ENCODE data around the gene HS3ST3B1.

The HS3ST3B1 gene

DNA sequence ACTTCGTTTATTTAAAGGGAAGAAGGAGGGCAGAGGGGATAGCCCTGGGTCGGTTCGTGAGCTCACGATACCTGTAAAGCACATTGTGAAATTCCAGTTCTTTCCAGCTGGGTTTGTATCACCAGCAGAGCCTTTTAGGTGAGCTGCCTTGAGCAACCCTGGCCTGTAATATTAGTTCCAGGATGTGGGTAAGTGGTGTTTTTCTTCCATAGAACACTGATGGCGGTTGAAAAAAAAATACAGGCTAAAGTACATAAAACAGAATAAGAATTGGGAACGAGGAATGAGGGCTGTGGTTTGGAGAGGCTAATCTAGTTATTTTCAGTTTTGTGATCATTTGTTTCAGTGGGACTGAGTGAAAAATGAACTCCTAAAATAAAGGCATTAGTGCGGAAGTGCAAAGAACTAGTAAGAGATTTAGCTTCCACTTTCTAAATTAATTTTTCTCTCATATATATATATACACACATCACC is 20.6 kb downstream of the HS3ST3B1 start:
- DNase-seq, result no peak

DNA sequence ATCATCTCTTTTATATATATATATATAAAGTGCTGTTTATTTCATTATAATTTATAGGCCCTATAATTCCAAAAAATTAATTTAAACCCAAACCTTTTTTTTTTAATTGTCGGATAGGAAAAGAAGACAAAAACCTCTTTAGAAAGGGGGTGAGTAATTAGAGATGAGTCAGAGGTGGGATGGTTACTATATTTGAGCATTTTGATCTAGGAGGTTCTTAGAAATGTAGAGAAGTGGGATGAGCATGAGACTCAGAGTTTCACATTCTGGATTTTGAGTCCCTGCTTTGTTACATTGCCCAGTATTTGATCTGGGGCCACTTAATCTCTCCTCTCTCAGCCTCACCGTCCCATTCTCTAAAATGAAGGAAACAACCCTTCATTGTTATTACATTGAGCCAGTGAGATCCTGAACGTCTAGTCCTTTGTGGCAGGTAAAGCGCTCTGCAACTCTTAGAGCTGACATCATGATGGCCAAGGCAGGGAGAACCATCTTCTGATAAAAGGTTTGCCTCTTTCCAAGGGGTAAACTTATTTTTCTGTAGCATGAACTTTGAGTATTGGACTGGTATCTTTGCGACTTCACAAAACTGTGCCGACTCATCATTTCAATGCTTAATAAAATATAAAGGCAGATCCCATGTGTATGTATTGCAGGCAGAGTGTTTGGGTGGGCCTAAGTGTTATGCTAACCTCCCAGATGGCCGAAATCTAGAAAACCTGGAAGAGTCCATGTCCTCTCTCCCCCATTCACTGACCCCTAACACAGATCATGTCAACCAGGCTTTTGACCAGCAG is 21.3 kb downstream of the HS3ST3B1 start:
- DNase-seq, result no peak

DNA sequence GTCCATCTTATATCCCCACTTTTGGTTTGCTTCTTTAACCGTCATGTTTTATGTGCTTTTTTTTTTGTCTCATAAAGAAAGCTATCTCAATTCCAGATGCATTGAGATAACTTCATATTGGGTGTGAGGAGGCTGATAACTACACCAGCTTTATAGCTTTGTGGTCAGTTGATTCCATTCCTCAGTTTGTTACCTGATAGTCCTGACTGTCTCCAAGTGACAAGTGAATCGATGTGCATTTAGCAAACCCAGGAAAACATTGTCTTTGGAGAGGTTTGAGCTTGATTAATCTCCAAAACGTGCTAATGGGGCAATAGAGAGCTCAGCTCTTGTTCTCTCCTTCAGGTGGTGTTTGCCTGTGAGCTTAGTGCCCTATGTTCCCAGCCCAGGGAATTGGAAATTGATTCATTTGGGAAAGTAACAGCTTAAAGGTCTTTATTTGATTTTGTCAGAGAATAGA is 22.7 kb downstream of the HS3ST3B1 start:
- DNase-seq, result no peak

DNA sequence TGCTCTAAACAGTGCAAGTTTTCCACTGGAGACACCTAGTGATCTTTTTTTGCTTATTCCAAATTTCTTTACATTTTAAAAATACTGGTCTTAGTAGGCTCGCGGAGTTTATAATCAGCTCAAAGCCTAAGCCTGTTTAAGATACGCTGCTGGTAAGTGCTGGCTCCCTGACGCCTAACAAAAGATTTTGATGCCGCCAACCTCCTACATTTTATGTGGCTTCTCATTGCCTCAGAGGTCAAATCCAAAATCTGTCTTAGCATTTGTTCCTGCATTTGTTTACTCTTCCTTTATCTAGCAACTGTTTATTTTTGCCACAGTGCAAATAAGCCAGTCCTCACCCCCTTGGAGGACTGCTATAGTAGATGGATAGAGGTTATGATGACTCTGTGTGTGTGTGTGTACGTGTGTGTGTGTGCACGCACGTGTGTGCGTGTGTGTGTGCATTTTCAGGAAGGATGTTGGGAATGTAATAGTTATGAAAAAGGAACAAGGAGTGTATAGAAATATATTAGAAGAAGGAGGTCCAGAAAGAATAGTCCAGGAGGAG is 24.8 kb downstream of the HS3ST3B1 start:
- no peak for DNase-seq

DNA sequence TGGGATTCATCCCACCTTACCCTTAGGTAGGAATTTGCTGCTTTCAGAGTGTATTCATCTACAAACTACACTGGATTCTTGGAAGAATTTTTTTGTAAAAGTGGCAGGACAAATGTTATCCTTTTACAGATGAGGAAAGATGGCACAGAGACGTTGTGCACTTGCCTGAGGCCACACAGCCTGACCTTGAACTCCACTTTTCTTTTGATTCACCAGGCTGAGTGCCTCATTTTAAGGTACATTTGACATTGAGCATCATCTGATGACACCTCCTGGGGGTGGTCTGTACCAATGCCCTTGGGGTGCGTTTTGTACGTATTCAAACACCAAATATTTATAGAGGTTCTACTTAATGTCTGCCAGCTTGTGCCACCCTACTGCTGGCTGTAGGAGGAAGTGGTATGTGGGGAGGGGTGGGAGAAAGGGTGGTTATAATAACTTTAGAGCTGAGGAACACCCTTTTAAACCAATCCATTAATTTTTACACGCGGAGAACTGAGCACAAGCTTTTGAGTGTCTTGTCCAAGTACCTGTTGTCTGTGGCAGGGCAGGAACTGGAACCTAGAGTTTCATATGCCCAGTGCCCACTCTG is 29.1 kb downstream of the HS3ST3B1 start:
- no peak for DNase-seq

DNA sequence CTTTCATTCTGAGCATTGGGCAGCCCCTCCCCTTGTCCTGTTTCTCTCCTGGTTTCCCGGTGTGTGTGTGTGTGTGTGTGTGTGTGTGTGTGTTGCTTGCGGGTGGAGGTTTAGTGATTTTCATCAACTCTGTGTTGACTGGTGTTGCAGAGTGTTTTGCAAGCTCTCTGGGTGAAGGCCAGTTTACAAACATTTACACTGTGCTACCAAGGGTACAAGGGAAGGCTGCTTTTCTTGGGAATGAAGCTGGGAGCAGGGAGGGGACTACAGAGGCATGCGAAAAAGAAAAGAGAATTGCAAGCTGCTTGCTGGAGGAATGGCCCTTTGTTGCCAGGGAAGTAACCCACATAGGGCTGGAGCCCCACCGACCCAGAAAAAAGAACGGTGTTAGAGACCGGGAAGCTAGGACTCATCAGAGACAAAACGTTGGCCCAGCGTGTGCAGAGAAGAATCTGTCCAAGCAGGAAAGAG is 29.6 kb downstream of the HS3ST3B1 start:
- DNase-seq, result no peak

DNA sequence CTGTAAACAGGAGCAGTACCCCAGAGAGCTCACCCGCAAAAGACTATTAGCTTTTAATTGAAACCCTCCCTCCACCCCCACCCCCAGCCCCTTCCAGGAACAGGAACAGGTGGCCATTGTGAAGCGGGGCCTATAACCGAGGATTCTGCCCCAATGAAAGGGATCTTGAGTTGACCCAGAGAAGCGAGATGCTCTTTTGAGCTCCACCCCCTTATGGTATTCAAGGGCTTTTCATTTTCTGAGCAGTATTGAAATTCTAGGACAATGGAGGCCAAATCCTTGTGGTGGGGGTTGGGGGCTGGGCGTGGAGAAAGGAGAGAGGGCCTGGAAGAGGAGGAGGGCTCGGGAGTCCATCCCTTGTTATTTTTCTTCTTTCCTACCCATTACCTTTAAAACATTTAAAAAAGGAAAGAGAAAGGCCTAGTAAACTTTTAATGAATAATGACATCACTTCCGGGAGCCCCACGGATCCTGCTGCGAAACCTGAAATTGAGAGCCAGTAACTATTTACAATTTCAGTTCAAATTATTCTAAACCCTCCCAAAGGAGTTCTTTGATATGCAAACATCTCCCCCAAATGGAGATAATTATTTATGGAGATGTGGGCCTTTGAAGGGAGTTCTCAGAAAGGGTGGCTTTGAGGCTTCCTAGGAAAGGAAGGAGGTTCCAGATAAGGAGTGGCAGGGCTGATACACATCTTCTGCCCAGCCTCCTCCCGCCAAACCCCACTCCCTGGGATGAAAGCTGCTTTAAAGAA is 30.5 kb downstream of the HS3ST3B1 start:
- no peak for DNase-seq

DNA sequence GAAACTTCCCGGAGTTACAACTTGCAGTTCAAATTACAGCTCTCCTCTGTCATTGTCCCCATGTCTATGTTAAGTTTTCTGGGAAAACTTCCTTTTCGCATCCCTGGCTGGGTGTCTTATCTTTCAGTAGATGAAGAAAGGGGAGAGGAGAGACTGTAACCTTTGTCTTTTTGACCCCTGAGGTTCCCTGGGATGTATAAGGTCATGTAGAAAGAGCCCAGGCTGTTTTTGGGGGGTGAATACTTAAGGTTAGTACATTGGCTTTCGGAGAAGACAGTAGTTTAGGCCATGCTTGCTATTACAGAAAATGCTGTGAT is 31.1 kb downstream of the HS3ST3B1 start:
- no peak for DNase-seq

DNA sequence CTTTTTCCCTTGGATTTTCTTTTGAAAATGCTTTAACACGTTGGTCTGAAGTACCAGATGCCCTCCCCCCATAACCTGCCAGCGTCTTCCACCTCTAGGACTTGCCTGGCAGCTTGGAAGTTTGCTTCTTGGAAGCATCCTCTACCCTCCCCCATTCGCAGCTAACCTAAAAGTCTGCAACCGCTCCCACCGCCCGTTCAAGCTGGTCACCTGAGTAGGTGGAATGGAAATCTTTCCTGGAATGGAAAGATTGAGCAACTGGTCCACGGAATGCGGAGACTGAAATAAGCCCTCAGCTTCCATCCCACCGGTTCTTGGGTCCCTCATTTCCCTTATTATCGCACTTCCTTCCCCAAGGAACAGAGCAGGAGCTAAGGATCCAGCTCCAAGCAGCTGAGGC is 31.4 kb downstream of the HS3ST3B1 start:
- no peak for DNase-seq

DNA sequence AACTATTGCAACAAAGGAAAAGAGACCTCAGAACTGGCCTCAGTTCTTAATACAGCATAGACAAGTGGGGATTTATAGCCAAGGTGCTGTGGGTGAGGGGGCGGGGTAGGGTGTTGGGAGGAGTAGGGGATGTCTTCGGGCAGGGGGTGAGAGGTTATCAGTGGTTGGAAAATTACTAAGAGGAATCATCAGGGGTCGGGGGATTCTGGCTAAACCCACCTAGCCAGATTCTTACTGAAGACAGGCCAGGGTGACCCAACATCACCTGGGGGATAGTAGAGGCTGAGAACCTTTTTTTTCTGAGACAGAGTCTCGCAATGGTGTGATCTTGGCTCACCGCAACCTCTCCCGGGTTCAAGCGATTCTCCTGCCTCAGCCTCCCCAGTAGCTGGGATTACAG is 32.6 kb downstream of the HS3ST3B1 start:
- DNase-seq, result no peak

DNA sequence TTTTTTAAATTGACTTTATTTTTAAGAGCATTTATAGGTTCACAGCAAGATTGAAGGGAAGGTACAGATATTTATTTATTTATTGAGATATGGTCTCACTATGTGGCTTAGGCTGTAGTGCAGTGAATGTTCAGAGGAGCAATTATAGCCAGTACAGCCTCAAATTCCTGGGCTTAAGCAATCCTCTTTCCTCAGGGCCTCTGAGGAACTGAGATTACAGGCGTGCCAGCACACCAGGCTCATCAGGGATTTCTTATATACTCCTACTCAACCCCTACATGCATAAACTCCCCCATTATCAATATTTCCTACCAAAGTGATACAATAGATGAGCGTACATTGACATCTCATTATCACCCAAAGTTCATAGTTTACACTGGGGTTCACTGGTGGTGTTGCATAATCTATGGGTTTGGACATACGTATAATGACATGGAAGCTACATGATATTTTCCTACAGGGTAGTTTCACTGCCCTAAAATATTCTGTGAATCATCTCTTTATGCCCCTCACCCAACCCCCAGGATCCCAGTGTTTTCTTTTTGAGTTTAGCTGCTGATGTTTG is 33.5 kb downstream of the HS3ST3B1 start:
- no peak for DNase-seq

DNA sequence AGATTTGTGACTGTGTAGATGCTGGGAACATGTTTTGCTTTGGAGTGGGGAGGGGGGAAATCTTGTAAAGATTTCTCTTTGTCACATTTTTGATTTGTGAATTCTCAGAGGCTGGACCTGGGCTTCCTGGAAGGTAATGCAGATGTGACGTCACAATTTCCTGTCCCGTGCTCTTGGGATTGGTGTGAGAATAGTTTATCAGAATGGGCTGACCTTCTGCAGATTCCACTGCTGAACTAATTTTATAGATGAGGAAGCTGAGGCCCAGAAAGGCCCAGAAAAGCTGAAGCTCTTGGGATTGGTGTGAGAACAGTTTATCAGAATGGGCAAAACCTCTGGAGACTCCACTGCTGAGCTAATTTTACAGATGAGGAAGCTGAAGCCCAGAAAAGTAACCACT is 34.0 kb downstream of the HS3ST3B1 start:
- DNase-seq, result no peak

DNA sequence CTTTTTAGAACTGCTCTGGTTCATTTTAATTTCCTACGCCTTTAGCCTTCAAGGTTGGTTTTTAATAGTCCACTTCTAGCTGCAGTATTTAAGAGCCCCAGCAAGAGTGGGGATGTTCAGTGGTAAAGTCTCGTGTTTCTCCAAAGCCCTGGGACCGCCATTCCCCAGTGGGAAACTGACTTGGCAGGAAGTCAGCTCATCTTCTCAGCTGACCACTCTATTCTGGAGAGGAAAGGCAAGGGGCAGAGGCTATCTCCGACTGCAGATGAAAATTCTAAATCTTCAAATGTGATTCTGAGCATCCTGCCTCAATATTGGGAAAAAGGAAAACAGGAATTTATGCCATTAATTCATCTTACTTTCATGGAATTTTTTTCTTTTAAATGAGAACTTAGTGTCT is 35.5 kb downstream of the HS3ST3B1 start:
- DNase-seq, result no peak

DNA sequence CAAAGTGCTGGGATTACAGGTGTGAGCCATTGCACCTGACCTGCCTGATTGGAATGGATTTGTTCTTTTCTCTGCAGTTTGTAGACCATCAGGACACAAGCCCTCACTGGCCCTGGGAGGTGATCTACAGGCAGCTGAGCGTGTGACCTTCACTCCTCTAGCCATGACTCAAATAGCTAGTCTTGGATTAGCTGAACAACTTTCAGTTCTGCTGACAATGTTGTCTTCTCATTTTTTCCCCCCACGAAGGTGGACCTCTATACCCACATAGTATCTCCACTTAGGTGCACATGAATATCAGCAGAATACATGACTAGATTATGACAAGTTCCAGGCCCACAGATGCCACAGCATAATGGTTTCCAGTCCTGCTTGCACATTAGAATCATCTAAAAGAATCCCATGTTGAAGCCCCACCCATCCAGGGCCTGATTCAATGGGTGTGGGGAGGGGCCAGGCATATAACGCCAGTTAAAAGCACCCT is 36.8 kb downstream of the HS3ST3B1 start:
- DNase-seq, result peak; percentile 81

DNA sequence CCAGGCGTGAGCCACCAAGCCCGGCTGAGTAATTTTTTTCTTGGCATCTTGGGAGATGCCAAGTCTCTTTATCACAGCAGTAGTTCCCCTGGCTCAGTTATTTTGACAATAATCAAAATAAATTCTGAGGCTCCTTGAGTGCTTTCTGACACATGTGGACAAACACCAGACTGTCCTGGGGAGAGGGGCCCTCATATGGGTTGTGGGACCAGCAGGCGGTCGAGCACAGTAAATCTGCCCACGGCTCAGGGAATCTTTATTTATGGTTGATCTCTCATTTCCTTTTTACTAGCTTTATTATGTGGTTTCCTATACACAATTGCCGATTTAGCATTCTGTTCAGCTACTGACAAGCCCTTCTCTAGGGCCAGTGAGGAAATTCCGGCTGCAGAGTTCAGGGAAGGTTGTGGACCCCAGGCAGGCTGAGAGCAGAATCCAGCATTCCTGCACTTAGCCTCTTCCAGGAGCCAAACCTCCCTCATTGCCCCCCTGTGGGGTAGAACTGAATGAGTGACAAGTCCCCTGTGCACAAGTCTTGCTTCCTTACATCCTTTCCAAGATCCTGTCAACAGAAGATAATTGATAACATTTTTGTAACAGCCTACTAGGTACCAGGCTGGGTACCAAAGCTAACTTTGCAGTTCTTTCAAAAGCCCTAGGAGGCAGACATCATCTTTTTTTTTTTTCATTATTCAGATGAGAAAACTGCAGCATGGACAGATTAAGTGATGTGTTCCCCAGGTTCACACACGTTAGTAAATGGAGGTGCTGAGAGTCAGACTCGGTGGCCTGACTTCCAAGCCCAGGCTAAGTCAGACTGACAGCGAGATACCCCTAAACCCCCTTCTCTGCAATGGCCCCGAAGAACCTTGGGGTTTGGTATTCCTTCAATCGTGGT is 40.2 kb downstream of the HS3ST3B1 start:
- DNase-seq, result no peak

DNA sequence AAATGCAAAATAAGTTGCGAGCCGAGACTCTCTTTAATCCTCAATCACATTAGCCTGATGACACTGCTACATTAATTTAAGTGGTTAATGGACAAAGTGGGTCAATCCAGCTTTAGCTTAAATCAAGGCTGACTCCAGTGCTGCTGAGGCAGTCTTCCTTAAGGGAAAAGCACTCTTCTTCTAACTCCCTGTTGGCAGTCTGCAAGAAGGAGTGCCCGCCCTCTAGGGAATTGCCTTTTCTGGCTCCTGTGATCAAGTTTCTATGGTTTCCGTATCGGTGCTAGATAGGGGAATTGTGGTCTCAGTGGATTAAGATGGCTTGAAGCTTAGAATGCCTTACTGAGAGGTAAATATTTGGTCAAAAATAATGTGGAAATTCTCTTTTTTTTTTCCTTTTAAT is 41.0 kb downstream of the HS3ST3B1 start:
- no peak for DNase-seq

DNA sequence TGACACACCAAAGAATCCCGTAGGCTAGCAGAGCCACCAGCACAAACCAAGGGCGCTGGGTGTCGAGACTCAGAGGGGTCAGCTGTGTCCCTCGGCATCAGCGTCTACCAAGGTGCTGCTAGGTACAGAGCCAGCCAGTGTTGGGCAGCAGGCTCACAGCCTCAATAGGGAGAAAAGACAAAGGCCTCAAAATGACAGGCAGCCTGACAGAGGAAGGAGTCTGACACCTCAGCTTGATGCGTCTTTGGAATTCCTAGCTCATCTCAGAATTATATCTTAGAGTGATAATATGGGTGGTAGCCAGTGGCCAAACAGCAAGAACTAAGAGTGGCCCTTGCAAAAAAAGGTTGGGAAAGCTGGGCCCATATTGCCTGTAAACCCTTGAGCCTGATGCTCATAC is 45.9 kb downstream of the HS3ST3B1 start:
- no peak for DNase-seq

DNA sequence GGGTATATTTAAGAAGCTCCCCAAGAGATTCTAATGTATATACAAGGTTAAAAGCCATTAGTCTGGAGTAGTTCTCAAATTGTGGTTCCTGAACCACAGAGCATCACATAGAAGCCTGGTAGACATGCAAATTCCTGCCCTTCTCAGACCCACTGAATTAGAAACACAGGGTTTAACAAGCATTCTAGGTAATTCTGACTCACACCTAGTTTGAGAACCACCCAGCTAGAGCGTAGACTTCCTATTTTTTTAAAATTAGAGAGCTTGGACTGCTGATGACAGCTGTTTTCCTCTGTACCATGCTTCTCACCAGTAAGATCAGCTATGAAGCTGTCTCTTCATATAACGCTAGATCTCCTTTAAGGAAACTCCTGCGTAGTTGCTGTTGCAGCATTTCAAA is 50.6 kb downstream of the HS3ST3B1 start:
- DNase-seq, result no peak

DNA sequence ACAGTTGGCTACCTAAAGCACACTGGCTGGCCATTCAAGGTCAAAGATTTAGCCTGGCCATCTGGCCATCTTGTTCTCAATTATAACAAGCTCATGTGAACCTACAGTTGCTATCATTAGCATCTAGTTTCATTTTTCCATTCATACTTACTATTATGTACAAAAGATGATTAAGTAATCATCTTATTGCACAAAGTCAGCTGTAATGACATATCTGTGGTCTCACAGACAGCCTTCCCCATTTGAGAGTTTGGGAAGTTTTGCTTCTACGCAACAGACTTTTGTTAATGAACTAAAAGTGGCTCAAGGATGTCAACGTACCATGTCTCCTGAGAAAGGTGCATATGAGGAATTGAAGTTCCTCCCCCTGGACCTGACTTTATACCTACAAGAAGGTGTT is 51.3 kb downstream of the HS3ST3B1 start:
- DNase-seq, result no peak

DNA sequence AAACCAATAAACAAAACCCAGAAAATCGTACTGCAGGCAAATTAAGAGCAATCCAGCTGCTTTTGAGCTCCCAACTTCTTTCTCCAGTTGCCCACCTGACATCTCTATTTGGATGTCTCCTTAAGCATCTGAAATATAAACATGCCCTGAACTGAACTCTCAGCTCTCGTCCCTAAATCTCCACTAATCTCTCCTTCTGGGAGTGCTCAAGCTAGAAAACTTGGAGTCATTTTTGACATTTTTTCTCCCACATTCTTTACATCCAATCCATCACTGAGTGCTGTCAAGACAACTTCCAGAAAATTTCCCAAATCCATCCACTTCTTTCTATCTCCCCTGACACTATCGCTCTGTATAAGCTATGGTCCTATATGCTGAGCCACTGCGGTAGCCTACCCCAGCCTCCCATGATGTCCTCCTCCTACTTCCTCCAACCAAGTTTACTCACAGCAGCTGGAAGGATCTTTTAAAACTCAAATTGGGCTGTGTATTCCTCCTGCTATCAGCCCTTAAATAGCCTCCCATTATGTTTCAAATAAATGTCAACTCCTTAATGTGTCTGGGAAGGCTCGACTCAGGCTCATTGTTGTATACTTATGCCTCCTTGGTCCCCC is 53.1 kb downstream of the HS3ST3B1 start:
- DNase-seq, result no peak

DNA sequence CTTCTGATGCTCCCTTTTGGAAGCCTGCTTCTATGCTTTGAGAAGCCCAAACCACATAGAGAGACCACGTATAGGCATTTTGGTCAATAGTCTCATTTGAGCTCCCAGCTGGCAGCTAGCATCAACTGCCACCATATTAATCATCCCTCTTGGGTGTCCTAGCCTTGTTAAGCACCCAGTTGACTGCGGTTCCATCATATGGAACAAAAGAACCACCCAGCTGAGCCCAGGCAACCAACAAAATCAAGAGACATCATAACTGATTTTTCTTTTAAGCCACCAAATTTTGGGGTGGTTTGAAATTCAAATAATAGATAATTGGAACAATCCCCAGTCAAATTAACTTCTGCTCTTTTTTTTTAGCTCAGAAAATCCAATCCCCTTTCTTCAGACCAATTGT is 53.9 kb downstream of the HS3ST3B1 start:
- no peak for DNase-seq

DNA sequence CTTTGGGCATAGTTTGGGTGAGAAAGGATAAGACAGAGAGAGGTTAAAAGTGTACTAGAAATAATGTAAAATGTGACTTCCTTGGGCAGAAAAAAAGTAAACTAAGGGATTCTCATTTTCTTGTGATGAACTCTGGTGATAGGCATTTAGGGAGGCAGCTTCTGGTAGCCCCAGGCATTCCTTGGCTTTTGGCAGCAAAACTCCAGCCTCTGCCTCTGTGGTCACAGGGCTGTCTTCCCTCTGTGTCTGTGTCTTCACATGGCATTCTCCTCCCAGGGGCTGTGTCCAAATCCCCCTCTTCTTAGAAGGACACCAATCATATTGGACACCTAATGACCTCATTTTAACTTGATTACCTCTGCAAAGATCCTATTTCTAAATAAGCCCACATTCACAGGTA is 54.7 kb downstream of the HS3ST3B1 start:
- no peak for DNase-seq

Measured in stimulated activated CD4-positive, alpha-beta T cell treated with anti-CD3 and anti-CD28 coated beads, Interleukin-1b, Interleukin-23, amount 100 ng/mL, for 48 hours (primary cell).